ENCODE measurements around the gene FAM107B.

- TF ChIP-seq CTCF (conservative IDR thresholded peaks at IDR 0.05) (no peak), ZFX (IDR thresholded peaks at IDR 0.05) (no peak)
These were observed 69.0 kb downstream of the FAM107B start for GRCh38 chr10:14705548-14706230.
